Activated naive CD4-positive, alpha-beta T cell treated with anti-CD3 and anti-CD28 coated beads for 36 hours (primary cell): Measurements from ENCODE around the gene RBM28. TPM values are rescaled to one million over a fixed set of nuclear protein-coding genes. Genes with fewer than 3 reads are reported as not detected.

Experiments
- total RNA-seq, 2 experiments: library from RNA; stranded (reverse); gene quantifications; one replicate each; pipeline ENCODE4 v1.2.3, GENCODE V29; 2021

The RBM28 gene
- total RNA-seq, 2 experiments from 2014 or later: 51.9 to 53.2 TPM

Other genes starting within 250 kb of the RBM28 start
- gene LEP, start 102.6 kb downstream of the RBM28 start, total RNA-seq: not detected
- gene PRRT4, start 17.8 kb upstream of the RBM28 start, total RNA-seq: under 1 TPM in 1 of 2 experiments, not detected in 1; 0.40 TPM
- gene IMPDH1, start 66.1 kb upstream of the RBM28 start, total RNA-seq: 10 to 100 TPM; 44.3 to 45.9 TPM
- 10 to 100 TPM; 12.4 to 13.6 TPM for gene HILPDA, start 112.0 kb upstream of the RBM28 start, total RNA-seq
- 10 to 100 TPM; 35.9 to 36.2 TPM for gene METTL2B, start 132.8 kb upstream of the RBM28 start, total RNA-seq